ENCODE measurements around the gene SREBF1.

The SREBF1 gene

GRCh38 chr17:17849845-17850373, 13.1 kb upstream of the SREBF1 start:
- H3K4me1 Mint-ChIP-seq (ENCODE audit: low read depth), result peaks cover 68% of the 10 kb centered on the region
- peak; percentile 82 for DNase-seq (ENCODE audit: low spot score)
- peaks cover 15% of the 10 kb centered on the region for H3K36me3 Mint-ChIP-seq (ENCODE audit: low read depth)
- H3K4me3 Mint-ChIP-seq, result peak overlapping the region; percentile 79
- peak overlapping the region; percentile 94 for H3K27ac Mint-ChIP-seq
- H3K9me3 Mint-ChIP-seq, result no peaks in the 10 kb centered on the region
- H3K27me3 Mint-ChIP-seq (ENCODE audit: low read depth), result no peaks in the 10 kb centered on the region

GRCh38 chr17:17849147-17849820, 12.5 kb upstream of the SREBF1 start:
- Mint-ChIP-seq H3K36me3 (ENCODE audit: low read depth) (peaks cover 15% of the 10 kb centered on the region), H3K9me3 (no peaks in the 10 kb centered on the region), H3K27ac (peak overlapping the region; percentile 94), H3K4me3 (peak overlapping the region; percentile 79), H3K27me3 (ENCODE audit: low read depth) (no peaks in the 10 kb centered on the region), H3K4me1 (ENCODE audit: low read depth) (peaks cover 64% of the 10 kb centered on the region)
- peak; percentile 95 for DNase-seq (ENCODE audit: low spot score)

DNA sequence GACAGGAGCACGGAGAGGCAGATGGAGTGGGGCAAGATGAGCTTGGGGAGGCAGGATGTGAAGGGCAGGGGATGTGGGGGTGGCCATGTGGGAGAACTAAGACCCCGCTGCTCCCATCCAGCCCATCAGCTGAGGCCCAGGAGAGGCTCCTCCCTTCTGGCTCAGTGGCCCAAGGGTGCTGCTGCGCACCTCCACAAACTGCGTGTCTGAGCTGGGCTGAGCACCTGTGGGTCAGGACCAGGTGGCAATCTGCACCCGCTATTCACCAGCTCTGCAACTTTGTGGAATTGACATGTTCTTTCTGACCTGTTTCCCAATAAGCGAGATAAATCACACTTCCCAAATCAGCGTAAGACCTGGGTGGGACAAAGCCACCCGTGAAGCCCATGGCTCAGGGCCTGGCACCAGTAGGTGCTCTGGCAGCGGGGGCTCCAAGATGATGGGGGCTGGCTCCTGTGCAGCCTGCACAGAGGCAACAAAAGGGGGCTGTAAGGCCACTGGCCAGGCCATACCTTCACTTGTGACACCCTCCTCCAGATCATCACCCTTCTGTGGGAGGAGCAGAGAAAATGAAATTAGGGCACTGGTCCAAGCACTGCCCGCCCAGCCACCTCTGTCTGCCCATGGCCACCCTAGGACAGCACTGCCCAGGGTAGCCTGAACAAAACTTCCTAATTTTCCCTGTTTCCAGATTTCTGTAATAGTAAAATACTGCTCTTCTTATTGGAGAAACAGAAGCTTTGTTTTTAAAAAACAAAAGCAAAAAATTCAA, 11.7 kb upstream of the SREBF1 start:
- Mint-ChIP-seq H3K27me3 (ENCODE audit: low read depth) (no peaks in the 10 kb centered on the region), H3K36me3 (ENCODE audit: low read depth) (peaks cover 15% of the 10 kb centered on the region), H3K9me3 (no peaks in the 10 kb centered on the region), H3K4me3 (peak overlapping the region; percentile 79), H3K27ac (peak overlapping the region; percentile 94), H3K4me1 (ENCODE audit: low read depth) (peaks cover 58% of the 10 kb centered on the region)
- no peak for DNase-seq (ENCODE audit: low spot score)

GRCh38 chr17:17847726-17848125, 10.9 kb upstream of the SREBF1 start:
- Mint-ChIP-seq H3K4me1 (ENCODE audit: low read depth) (peaks cover 50% of the 10 kb centered on the region), H3K9me3 (no peaks in the 10 kb centered on the region), H3K27me3 (ENCODE audit: low read depth) (no peaks in the 10 kb centered on the region), H3K36me3 (ENCODE audit: low read depth) (peaks cover 15% of the 10 kb centered on the region), H3K27ac (peak overlapping the region; percentile 65), H3K4me3 (peak overlapping the region; percentile 38)
- no peak for DNase-seq (ENCODE audit: low spot score)

- no peak overlapping the region for H3K4me3 Mint-ChIP-seq
- H3K9me3 Mint-ChIP-seq, result no peaks in the 10 kb centered on the region
- no peak for DNase-seq (ENCODE audit: low spot score)
- H3K27me3 Mint-ChIP-seq (ENCODE audit: low read depth), result no peaks in the 10 kb centered on the region
- H3K36me3 Mint-ChIP-seq (ENCODE audit: low read depth), result peaks cover 14% of the 10 kb centered on the region
- peak overlapping the region; percentile 57 for H3K27ac Mint-ChIP-seq
- peaks cover 48% of the 10 kb centered on the region for H3K4me1 Mint-ChIP-seq (ENCODE audit: low read depth)
These were observed 10.4 kb upstream of the SREBF1 start for GRCh38 chr17:17847118-17847689.

- Mint-ChIP-seq H3K4me3 (no peak overlapping the region), H3K27me3 (ENCODE audit: low read depth) (no peaks in the 10 kb centered on the region), H3K36me3 (ENCODE audit: low read depth) (peaks cover 8% of the 10 kb centered on the region), H3K9me3 (no peaks in the 10 kb centered on the region), H3K4me1 (ENCODE audit: low read depth) (peaks cover 48% of the 10 kb centered on the region), H3K27ac (peak overlapping the region; percentile 57)
- DNase-seq (ENCODE audit: low spot score), result no peak
These were observed 9.9 kb upstream of the SREBF1 start for GRCh38 chr17:17846645-17847044.

DNA sequence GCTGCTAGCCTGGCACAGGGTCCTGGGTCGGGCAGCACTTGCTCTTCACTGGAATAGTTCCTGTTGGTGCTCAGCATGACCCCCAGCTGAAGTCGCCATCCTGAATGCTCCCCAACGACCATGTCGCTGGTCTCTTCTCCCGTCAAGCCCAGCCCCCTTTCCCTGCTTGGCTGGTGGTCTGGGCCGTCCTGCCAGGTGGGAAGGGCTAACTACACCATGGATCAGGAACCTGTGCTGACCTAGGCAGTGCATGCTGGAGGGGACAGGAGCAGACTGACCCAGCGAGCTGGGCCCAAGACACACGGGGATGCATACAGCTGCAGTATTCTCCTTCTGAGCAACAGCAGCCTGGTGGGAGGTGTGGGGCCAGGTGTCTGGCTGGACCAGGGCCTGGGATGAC, 9.2 kb upstream of the SREBF1 start:
- Mint-ChIP-seq H3K27me3 (ENCODE audit: low read depth) (no peaks in the 10 kb centered on the region), H3K27ac (no peak overlapping the region), H3K4me3 (no peak overlapping the region), H3K36me3 (ENCODE audit: low read depth) (peaks cover 7% of the 10 kb centered on the region), H3K4me1 (ENCODE audit: low read depth) (peaks cover 48% of the 10 kb centered on the region), H3K9me3 (no peaks in the 10 kb centered on the region)
- DNase-seq (ENCODE audit: low spot score), result no peak

DNA sequence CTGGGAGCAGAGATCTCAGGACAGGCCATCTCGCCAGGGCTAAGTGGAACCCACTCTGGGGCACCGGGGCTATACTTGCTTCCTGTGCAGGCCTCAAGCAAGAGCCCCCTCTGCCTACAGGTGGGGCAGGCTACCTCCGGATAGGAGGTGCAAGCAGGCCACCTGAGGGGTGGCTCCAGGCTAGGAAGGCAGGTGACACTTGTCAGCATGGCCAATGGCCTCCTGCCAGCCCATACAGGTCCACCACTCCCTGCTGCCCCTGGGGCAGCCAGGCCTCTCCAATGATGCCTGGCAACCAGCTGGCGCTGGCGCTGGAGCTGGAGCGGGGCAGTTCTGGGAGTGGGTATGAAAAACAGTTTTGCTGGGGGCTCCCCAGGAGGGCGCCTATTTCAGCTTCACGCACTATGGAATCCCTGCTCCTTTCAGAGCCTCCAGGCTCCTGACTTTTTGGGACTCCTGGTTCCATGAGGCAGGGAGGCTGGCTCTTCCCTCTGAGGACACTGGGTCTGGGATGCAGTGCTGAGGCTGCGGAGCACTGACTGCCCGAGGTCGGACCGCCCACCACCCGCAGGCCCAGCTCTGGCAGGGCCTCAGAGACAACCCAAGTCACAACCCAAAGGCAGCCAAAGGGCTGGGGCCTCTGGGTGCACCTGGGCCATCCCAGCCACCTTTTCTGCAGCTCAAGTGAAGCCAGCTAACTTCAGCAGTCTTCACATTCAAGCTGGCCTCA, 8.4 kb upstream of the SREBF1 start:
- DNase-seq (ENCODE audit: low spot score), result no peak
- H3K9me3 Mint-ChIP-seq, result no peaks in the 10 kb centered on the region
- H3K27me3 Mint-ChIP-seq (ENCODE audit: low read depth), result no peaks in the 10 kb centered on the region
- peaks cover 6% of the 10 kb centered on the region for H3K36me3 Mint-ChIP-seq (ENCODE audit: low read depth)
- H3K27ac Mint-ChIP-seq, result no peak overlapping the region
- no peak overlapping the region for H3K4me3 Mint-ChIP-seq
- H3K4me1 Mint-ChIP-seq (ENCODE audit: low read depth), result peaks cover 44% of the 10 kb centered on the region

- peaks cover 5% of the 10 kb centered on the region for H3K36me3 Mint-ChIP-seq (ENCODE audit: low read depth)
- H3K27me3 Mint-ChIP-seq (ENCODE audit: low read depth), result no peaks in the 10 kb centered on the region
- DNase-seq (ENCODE audit: low spot score), result no peak
- H3K4me3 Mint-ChIP-seq, result no peak overlapping the region
- no peak overlapping the region for H3K27ac Mint-ChIP-seq
- peaks cover 38% of the 10 kb centered on the region for H3K4me1 Mint-ChIP-seq (ENCODE audit: low read depth)
- H3K9me3 Mint-ChIP-seq, result no peaks in the 10 kb centered on the region
These were observed 7.7 kb upstream of the SREBF1 start for GRCh38 chr17:17844500-17844899.

- Mint-ChIP-seq H3K36me3 (ENCODE audit: low read depth) (peaks cover 5% of the 10 kb centered on the region), H3K27ac (no peak overlapping the region), H3K4me1 (ENCODE audit: low read depth) (peaks cover 38% of the 10 kb centered on the region), H3K27me3 (ENCODE audit: low read depth) (no peaks in the 10 kb centered on the region), H3K4me3 (no peak overlapping the region), H3K9me3 (no peaks in the 10 kb centered on the region)
- DNase-seq (ENCODE audit: low spot score), result no peak
These were observed 7.3 kb upstream of the SREBF1 start for GRCh38 chr17:17844079-17844478.

- peaks cover 5% of the 10 kb centered on the region for H3K36me3 Mint-ChIP-seq (ENCODE audit: low read depth)
- peak overlapping the region; percentile 27 for H3K27ac Mint-ChIP-seq
- H3K27me3 Mint-ChIP-seq (ENCODE audit: low read depth), result no peaks in the 10 kb centered on the region
- DNase-seq (ENCODE audit: low spot score), result no peak
- H3K4me1 Mint-ChIP-seq (ENCODE audit: low read depth), result peaks cover 38% of the 10 kb centered on the region
- no peaks in the 10 kb centered on the region for H3K9me3 Mint-ChIP-seq
- no peak overlapping the region for H3K4me3 Mint-ChIP-seq
These were observed 6.3 kb upstream of the SREBF1 start for GRCh38 chr17:17843096-17843495.

- H3K36me3 Mint-ChIP-seq (ENCODE audit: low read depth), result peaks cover 1% of the 10 kb centered on the region
These were observed 5.5 kb upstream of the SREBF1 start for GRCh38 chr17:17842111-17842876.

GRCh38 chr17:17841601-17842025, 4.8 kb upstream of the SREBF1 start:
- H3K9me3 Mint-ChIP-seq, result no peaks in the 10 kb centered on the region
- H3K36me3 Mint-ChIP-seq (ENCODE audit: low read depth), result no peaks in the 10 kb centered on the region
- no peak for DNase-seq (ENCODE audit: low spot score)
- peaks cover 42% of the 10 kb centered on the region for H3K4me1 Mint-ChIP-seq (ENCODE audit: low read depth)
- peak overlapping the region; percentile 77 for H3K27ac Mint-ChIP-seq
- H3K27me3 Mint-ChIP-seq (ENCODE audit: low read depth), result no peaks in the 10 kb centered on the region
- H3K4me3 Mint-ChIP-seq, result peak overlapping the region; percentile 12

More at GRCh38 chr17:17842111-17842876, 5.5 kb upstream of the SREBF1 start:
- no peak for DNase-seq (ENCODE audit: low spot score)
- Mint-ChIP-seq H3K27me3 (ENCODE audit: low read depth) (no peaks in the 10 kb centered on the region), H3K9me3 (no peaks in the 10 kb centered on the region), H3K4me1 (ENCODE audit: low read depth) (peaks cover 42% of the 10 kb centered on the region), H3K27ac (peak overlapping the region; percentile 77), H3K4me3 (peak overlapping the region; percentile 12)
